CD4-positive, alpha-beta T cell treated with Interferon gamma for 1 hour (primary cell): ENCODE data around the gene AKIRIN1.
"Not testable (repeated sequence)": the region's sequence is repeated elsewhere in the genome, so short reads cannot be mapped to it uniquely, and the experiment has no call there.

Experiments
- DNase-seq: peaks from one replicate; pipeline ENCODE4 v3.0.0-alpha.2; 2020

The AKIRIN1 gene

GRCh38 chr1:39046613-39047210 is 55.6 kb downstream of the AKIRIN1 start:
- no peak for DNase-seq

DNA sequence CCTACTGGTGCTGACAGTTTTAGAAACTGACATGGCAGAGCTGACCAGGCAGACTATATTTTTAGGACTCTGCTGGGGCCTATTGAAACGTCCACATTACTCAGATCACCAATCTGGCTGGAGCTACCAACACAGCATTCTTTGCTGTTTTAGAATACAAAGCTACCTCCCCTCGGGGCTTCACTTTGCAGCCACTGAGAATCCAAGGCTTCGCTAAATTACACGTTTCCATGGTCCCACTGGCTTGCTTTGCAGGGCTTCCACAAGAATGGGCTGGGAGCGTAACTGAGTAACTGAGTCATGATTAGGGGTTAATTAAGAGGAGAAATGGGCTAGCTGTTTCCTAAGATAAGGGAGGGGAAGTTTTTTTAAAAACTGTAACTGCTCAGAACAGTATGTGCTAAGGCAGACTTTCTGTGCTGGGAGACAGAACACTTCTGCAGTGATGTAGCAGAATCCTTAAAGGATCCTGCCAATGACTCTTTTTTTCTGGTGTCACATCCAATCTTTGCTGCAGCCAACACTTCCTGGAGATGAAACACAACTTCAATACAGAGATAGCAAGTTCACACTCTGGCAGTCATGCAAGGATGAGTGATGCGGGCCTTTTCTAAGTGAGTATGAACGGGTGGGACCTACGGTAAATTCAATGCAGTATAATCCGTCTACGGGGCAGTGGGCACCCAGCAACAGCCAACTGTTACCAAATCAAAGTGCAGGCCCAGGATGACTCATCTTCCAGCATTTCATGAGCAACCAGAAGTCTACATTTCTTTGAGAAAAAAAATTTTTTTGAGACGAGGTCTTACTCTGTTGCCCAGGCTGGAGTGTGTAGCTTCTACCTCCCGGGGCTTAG is 56.5 kb downstream of the AKIRIN1 start:
- DNase-seq, result no peak

DNA sequence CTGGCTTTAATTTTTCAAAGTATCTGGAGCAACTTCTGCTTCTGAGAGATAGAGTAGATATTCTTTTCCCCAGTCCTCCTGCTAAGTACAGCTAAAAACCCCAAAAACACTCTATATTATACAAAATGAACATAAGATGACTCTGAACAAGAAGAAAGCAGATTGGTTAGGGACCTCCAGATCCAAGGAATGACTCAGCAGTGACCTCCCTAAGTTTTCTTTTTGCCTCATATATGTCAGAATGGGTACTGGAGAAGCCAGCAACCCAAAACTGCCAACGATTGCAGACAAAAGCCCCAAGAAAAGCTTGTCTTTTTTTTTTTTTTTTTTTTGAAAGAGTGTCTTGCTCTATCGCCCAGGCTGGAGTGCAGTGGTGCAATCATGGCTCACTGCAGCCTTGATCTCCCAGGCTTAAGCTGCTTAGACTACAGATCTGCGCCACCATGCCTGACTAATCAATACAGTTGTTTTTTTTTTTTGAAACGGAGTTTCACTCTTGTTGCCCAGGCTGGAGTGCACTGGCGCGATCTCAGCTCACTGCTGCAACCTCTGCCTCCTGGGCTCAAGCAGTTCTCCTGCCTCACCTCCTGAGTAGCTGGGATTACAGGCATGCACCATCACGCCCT is 57.8 kb downstream of the AKIRIN1 start:
- DNase-seq, result no peak

GRCh38 chr1:39050001-39050400 is 58.9 kb downstream of the AKIRIN1 start:
- DNase-seq, result no peak

DNA sequence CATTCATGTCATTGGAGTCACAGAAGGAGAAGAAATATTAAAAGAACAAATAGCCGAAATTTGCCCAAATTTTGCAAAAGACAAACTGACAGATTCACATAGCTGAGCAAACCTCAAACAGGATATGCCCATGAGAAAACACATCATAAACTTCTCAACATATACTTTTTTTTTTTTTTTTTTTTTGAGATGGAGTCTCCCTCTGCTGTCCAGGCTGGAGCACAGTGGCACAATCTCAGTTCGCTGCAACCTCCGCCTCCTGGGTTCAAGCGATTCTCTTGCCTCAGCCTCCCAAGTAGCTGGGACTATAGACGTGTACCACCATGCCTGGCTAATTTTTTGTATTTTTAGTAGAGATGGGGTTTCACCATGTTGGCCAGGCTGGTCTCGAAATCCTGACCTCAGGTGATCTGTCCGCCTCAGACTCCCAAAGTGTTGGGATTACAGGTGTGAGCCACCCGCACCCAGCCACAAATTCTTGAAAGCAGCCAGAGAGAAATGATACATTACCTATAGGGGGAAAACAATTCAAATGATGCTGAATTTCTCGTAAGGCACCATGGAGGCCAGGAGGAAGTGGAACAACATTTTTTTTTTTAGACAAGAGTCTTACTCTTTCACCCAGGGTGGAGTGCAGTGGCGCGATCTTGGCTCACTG is 60.2 kb downstream of the AKIRIN1 start:
- DNase-seq, result not testable (repeated sequence)

GRCh38 chr1:39051956-39052355 is 60.9 kb downstream of the AKIRIN1 start:
- no peak for DNase-seq

GRCh38 chr1:39055213-39055710 is 64.2 kb downstream of the AKIRIN1 start:
- DNase-seq, result not testable (repeated sequence)
